ENCODE measurements around the gene IDH3A.

DNA sequence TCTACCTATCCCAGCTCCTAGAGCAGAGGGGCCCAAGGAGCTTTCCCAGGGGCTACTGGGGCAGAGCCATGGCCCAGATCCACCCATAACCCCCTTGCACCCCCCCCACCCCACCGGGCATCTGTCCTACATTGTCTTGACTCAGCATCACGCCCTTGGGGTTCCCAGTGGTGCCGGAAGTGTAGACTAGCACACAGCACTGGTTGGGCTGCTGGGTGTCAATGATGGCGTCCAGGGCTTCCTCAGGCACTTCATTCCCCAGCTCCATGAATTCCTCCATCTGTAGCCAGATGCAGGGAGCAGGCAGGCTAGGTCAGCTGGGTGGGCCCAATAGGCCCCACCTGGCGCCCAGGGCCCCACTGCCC, 33.2 kb downstream of the IDH3A start:
- no peak for TF ChIP-seq POLR2AphosphoS5 (IDR thresholded peaks at IDR 0.05; ENCODE audit: low read depth, low read length)
- no peak for TF ChIP-seq POLR2A (IDR thresholded peaks at IDR 0.05; ENCODE audit: low read depth, low read length)
- TF ChIP-seq TAF1 (IDR thresholded peaks at IDR 0.05; ENCODE audit: borderline replicate concordance, low read depth, low read length): no peak

Data from GM12892 (cell line).